ENCODE measurements around the gene UNC93B1. TPM values are rescaled to one million over a fixed set of nuclear protein-coding genes. Genes with fewer than 3 reads are reported as not detected.

Gene UNC93B1, protein sequence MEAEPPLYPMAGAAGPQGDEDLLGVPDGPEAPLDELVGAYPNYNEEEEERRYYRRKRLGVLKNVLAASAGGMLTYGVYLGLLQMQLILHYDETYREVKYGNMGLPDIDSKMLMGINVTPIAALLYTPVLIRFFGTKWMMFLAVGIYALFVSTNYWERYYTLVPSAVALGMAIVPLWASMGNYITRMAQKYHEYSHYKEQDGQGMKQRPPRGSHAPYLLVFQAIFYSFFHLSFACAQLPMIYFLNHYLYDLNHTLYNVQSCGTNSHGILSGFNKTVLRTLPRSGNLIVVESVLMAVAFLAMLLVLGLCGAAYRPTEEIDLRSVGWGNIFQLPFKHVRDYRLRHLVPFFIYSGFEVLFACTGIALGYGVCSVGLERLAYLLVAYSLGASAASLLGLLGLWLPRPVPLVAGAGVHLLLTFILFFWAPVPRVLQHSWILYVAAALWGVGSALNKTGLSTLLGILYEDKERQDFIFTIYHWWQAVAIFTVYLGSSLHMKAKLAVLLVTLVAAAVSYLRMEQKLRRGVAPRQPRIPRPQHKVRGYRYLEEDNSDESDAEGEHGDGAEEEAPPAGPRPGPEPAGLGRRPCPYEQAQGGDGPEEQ
- polyA plus RNA-seq (ENCODE audit: insufficient read length) = 9.0 TPM
- long read RNA-seq, donor 1, partial matches to known transcripts = 0 of 3 reads
- long read RNA-seq, donor 1, other reads (novel, unspliced or antisense) = 0 of 3 reads
- long read RNA-seq, donor 2, transcript UNC93B1-201 (11 exons, 2,316 nt) = major isoform, 5 of 6 reads
- long read RNA-seq, donor 2, partial matches to known transcripts = 0 of 6 reads
- long read RNA-seq, donor 2, other reads (novel, unspliced or antisense) = 0 of 6 reads
- long read RNA-seq, donor 3, partial matches to known transcripts = 0 of 1 reads
- long read RNA-seq, donor 3, other reads (novel, unspliced or antisense) = 0 of 1 reads
- long read RNA-seq, donor 4 = 0 reads
- long read RNA-seq, donor 5, transcript UNC93B1-201 (11 exons, 2,316 nt) = major isoform, 9 of 9 reads
- long read RNA-seq, donor 5, partial matches to known transcripts = 0 of 9 reads
- long read RNA-seq, donor 5, other reads (novel, unspliced or antisense) = 0 of 9 reads
- long read RNA-seq, donor 6, partial matches to known transcripts = 0 of 4 reads
- long read RNA-seq, donor 6, other reads (novel, unspliced or antisense) = 0 of 4 reads
- long read RNA-seq, donor 7, transcript UNC93B1-201 (11 exons, 2,316 nt) = major isoform, 7 of 7 reads
- long read RNA-seq, donor 7, partial matches to known transcripts = 0 of 7 reads
- long read RNA-seq, donor 7, other reads (novel, unspliced or antisense) = 0 of 7 reads
- long read RNA-seq, donor 8, transcript UNC93B1-201 (11 exons, 2,316 nt) = major isoform, 6 of 6 reads
- long read RNA-seq, donor 8, partial matches to known transcripts = 0 of 6 reads
- long read RNA-seq, donor 8, other reads (novel, unspliced or antisense) = 0 of 6 reads

DNA sequence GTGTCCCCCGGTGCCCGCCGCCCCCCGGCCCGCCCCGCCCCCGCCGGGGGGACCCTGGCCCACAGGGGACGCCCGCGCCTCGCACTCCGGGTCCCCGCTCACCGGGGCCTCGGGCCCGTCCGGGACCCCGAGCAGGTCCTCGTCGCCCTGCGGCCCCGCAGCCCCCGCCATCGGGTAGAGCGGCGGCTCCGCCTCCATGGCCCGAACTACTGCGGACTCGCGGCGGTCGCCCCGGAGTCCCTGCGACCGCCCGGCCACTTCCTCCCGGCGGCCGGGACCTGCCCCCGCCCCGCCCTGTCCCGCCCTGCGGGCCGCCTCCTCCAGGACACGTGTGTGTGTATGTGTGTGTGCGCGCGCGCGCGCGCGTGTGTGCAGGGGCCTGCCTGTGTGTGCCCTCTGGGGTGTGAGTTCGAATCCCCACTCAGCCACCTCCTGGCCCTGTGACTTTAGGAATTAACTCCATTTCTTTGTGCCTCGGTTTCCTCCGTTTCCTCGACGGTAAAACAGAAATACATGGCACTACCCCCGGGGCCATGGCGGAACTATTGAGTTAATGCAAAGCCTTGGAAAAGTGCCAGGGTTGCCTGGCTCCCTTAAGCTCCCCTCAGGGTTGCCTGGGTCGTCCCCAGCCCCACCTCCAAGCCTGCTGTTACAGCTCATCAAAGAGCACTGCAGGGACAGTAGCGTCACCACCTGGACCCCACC is at the start of gene UNC93B1:
Gene UNC93B1 (minus strand): TSS at position 252 of the 705 bp plus-strand sequence. CDS start 54 bp downstream, at position 198.
- peak; percentile 68 for DNase-seq

DNA sequence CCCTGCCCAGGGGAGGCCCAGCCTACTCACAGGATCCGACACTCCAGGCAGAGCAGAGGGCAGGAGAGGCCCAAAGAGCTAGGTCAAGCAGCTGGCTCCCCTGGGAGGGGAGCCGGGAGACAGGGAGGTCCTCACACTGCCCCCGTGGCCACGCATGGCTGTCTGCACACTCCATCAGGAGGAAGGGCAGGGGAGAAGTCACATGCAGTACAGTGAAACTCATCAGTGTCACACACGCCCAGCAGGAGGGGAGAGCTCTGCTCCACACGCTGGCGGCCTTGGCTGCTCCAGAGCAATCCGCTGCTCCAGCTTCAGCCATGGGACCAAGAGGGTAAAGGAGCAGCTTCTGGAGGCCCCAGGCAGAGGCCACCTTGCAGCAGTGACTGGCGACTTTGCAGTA is 49.2 kb upstream of the UNC93B1 start:
- DNase-seq = no peak

DNA sequence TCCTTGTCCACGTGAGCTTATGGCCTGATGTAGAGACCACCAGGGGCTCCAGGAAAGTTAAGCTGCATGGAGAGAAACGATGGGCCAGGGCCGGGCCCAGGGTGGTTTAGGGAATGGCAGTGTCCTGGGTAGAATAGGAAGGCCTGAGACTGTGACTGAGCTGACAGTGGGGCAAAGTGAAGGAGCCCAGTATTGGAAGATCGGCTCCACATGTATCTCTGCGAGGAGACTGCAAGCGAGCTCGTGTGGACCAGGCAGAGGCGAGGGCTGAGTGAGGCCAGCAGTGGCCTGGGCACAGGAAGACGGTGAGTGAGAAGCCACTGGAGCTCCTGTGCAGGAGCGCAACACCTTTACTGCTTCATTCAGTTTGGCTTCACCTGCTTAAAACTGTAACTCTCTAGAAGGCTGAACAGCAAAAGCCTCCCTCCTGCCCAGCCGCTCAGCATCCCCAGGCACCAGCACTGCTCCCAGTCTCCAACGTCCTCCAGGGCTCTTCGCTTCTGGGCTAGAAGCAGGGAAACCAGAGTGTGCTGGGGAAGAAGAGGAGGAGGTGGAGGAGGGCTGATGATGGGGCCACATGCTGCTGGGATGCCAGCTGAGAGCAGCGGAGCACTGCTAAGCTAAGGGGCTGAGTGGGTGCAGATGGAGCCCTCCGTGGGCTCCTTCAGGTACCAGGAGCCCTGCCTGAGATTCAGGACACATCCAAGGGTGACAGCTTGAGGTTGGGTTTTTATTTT is 48.4 kb upstream of the UNC93B1 start:
- no peak for DNase-seq

DNA sequence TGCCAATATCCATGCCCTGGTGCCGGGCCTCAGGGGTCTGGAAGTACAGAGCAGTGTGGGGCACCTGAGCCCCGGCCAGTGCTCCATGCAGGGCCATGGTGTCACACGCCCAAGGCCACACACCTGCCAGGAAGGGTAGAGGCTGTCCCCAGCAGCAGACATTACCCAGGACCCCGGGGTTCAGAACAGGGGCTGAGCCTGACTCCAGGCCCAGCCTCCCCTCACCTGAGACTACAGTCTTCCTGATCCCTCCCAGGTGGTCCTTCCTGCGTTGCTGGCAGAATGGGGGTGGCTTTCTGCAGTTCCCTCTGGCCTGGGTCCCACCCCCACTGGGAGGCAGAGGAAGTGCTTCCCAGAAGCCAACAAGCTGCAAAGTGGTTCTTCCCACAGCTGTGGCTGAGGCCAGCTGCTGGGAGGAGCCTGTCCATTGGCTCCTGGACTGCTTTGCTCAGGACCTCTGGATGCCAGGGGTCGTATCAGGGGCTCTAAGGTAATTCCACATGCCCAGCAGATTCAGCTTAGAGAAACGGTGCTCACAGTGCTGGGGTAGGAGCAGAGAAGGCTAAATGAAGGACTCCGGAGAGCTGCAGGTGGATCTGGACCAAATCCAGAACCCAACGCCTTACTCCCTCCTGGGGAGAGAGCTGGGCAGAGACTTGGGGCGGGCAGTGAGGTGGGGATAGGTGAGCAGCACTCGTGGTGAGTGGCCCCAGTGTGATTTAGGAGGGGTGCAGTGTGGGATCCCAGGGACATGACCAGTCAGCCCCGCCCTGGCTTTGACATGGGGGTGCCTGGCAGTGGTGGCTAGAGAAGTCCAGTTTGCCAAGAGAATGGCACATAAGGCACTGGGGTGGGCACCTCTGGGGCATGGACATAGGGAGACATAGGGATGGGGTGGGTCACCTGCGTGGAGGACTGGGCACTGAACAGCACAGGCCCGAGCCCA is 47.6 kb upstream of the UNC93B1 start:
- no peak for DNase-seq

DNA sequence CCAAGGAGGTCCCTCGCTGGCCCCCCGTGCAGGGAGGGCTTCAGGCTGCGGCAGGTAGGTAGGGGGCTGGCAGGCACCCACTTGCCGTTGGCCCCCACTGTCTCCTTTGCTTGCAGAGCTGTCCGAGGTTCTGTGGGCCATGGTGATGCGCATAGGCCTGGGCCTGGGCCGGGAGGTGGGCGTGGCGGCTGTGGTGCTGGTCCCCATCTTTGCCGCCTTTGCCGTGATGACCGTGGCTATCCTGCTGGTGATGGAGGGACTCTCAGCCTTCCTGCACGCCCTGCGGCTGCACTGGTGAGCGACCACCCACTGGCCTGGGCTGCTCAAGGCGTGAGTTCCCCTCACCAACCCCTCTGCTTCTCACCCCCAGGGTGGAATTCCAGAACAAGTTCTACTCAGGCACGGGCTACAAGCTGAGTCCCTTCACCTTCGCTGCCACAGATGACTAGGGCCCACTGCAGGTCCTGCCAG is 46.5 kb upstream of the UNC93B1 start:
- DNase-seq = no peak

DNA sequence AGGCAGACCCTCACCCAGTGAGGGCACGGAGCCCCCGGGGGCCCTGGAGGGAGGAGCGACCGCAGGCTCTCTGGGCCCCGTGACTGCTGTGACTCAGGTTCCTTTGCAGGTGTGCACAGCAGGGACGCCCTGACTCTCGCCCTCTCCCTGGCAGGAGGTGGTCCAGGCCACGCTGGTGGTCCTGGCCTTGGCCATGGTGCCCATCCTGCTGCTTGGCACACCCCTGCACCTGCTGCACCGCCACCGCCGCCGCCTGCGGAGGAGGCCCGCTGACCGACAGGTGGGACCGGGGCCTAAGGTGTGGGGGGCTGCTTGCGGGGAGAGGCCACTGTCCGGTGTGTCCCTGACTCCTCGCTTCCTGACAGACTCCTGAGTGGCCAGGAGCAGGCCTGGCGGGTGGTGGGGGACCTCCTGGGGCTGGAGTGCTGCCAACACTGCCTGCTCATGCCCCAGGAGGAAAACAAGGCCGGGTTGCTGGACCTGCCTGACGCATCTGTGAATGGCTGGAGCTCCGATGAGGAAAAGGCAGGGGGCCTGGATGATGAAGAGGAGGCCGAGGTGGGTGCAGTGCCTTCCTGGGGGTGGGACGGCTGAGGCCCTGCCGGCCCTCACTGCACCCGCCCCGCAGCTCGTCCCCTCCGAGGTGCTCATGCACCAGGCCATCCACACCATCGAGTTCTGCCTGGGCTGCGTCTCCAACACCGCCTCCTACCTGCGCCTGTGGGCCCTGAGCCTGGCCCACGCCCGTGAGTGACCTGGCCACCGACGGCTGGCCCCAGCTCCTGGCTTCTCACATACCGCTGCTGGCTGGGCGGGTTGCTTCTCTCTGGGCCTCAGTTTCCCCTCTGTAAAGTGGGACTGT is 45.8 kb upstream of the UNC93B1 start:
- no peak for DNase-seq

DNA sequence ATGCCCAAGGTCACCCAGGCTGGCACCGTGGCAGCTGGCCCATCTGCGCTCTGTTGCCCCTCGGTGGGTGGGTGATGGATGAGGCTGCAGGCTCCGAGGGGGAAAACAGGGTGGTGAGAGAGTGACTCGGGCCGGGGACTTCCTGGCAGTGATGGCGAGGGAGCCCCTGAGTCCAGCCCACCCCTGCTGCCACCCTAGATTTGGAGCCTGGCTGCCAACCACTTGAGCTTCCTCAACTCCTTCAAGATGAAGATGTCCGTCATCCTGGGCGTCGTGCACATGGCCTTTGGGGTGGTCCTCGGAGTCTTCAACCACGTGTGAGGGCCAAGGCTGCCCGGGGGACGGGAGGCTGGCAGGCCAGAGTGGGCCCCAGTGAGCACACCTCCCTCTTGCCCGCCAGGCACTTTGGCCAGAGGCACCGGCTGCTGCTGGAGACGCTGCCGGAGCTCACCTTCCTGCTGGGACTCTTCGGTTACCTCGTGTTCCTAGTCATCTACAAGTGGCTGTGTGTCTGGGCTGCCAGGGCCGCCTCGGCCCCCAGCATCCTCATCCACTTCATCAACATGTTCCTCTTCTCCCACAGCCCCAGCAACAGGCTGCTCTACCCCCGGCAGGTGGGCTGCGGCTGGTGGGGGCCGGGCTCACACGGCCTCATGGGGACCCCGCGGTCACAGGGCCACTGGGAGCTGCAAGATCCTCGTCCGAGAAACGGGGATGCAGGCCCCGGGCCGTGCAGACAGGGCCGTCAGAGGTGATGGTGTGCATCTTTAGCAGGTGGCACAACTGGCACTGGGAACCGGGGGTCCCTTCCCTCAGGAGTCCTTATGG is 45.0 kb upstream of the UNC93B1 start:
- no peak for DNase-seq

DNA sequence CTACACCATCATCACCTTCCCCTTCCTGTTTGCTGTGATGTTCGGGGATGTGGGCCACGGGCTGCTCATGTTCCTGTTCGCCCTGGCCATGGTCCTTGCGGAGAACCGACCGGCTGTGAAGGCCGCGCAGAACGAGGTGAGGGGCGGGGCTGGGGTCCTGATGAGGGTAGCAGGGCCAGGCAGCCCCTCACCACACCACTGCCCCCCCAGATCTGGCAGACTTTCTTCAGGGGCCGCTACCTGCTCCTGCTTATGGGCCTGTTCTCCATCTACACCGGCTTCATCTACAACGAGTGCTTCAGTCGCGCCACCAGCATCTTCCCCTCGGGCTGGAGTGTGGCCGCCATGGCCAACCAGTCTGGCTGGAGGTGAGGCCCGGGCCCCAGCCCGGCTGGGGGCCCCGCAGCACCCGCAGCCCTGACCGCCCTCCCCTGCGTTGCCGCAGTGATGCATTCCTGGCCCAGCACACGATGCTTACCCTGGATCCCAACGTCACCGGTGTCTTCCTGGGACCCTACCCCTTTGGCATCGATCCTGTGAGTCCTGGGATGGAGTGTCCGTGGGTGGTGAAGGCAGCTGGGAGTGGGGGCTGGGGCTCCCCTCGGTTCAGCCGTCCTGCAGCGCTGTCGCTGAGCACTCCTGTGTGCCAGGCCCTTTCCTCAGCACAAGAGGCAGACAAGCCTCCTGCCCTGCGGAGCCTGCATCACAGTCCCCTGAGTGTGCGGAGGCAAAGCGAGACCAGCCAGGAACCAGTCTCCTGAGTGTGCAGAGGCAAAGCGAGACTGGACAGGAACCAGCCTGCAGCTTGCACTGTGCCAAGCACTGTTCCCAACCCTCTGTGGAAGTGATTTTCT is 43.8 kb upstream of the UNC93B1 start:
- no peak for DNase-seq

DNA sequence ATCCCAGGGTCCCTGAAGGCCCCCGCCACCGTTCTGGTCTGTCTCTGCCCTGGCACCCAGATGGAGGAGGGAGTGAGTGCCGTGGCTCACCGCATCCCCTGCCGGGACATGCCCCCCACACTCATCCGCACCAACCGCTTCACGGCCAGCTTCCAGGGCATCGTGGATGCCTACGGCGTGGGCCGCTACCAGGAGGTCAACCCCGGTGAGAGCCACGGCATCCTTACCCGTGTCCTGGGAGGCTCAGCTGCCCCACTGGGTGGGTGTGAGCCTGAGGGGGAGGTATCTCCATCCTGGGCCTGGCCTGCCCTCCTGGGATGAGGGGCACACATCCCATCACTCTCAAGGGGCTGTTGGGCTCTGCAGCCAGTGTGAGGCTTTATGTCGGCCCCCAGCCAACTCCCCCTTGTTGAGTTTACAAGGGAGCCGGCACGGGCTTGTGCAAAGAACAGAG is 41.0 kb upstream of the UNC93B1 start:
- DNase-seq = no peak

DNA sequence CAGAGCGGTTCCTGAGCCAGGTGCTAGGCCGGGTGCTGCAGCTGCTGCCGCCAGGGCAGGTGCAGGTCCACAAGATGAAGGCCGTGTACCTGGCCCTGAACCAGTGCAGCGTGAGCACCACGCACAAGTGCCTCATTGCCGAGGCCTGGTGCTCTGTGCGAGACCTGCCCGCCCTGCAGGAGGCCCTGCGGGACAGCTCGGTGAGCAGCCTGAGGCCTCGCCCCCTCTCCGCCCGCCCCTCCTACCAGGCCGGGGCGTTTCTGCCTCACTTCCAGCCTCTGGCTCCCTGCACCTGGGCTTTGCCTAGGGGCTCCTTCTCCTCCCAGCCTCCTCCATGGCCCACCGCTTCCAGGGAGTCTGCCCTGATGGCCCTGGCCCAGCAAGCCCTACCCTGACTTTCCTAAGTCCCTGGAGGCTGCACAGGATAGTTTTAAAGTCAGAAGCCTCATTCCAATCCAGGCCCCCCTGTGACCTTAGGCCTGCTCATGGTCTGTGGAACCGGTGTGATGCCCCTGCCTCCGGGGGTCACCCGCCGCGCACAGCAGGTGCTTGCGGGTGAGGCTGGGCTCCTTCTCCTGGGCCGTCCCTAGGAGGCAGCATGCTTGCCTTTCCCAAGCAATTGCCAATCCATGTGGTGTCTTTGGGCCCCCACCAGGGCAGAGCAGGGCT is 40.4 kb upstream of the UNC93B1 start:
- no peak for DNase-seq

DNA sequence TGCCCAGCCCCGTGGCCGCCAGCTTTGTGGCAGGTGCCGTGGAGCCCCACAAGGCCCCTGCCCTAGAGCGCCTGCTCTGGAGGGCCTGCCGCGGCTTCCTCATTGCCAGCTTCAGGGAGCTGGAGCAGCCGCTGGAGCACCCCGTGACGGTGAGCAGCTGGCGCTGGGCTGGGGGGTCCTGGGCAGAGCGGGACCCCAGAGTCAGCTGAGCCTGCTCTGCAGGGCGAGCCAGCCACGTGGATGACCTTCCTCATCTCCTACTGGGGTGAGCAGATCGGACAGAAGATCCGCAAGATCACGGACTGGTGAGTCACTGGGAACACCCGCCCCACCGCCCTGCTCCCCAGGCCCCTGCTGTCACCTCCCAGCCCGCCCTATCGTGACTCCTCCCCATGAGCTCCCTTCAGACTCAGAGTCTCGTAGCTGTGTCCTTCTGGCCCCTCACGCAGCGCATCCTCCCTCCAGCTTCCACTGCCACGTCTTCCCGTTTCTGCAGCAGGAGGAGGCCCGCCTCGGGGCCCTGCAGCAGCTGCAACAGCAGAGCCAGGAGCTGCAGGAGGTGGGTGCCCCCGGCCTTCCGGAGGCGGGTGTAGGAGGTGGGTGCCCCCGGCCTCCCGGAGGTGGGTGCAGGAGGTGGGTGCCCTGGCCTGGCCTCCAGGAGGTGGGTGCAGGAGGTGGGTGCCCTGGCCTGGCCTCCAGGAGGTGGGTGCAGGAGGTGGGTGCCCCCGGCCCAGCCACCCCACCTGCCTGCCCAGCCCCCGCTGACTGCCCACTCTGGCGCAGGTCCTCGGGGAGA is 39.6 kb upstream of the UNC93B1 start:
- no peak for DNase-seq

DNA sequence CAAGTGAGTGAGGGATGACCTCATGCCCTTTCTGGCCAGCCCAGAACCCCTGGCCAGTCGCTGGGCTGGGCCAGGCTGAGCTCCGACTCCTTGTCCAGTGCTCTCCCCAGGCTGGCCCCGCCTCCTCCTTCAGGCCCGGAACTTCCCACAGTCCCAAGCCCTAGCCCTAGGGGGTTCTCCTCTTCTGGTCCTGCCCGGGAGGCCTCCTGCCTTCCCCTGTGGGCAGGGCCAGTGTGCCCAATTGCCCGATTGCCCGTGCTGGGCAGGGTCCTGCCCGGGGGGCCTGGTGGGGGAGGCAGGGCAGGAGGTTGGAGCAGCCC is 39.1 kb upstream of the UNC93B1 start:
- no peak for DNase-seq

DNA sequence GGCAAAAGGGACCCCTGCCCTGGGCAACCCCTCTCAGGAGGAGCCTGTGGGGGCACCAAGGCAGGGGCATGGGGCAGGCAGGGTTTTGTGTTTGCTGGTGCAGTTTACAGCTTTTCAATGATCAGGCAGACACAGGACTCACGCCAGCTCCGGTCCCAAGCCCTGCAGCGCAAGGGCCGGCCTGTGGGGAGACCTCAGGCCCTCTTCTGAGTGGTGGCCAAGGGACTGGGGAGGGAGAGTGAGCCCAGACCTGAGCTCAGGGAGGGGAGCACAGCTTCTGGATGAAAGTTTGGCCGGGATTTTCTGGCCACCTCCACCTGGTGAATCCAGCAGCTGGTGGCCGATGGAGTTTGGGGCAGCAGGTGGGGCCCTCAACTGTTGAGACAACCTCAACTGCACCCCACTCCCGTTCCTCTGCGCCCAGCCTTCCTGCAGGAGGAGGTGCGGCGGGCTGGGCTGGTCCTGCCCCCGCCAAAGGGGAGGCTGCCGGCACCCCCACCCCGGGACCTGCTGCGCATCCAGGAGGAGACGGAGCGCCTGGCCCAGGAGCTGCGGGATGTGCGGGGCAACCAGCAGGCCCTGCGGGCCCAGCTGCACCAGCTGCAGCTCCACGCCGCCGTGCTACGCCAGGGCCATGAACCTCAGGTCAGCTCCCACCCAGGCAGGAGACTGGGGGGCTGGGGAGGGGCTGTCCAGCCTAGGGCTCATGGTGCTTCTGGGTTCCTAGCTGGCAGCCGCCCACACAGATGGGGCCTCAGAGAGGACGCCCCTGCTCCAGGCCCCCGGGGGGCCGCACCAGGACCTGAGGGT is 38.5 kb upstream of the UNC93B1 start:
- DNase-seq = no peak

DNA sequence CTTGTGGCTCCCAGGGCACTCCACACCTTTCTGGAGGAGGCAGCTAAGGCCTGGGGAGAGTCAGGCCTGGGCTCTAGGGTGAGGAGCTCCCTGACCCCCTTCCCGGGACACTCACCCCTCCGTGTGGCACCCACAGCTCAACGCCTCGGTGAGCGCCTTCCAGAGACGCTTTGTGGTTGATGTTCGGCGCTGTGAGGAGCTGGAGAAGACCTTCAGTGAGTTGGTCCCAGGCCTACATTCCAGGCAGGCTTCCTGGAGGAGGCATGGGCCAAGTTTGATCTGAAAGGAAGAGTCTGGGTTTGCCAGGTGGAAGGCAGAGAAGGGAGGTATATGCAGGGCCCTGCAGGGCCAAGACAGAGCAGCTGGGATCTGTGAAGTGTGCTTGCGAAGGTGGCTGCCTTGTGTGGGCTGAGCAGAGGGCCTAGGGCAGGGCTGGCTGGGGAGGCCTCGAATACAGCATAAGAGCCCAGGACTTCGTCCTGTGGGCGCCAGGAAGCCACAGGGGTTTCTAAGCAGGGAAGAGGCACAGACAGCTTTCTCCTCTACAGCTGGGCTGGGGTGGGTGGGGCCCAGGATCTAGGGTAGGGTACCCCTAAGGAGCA is 37.8 kb upstream of the UNC93B1 start:
- DNase-seq = no peak

Data from left kidney (tissue), 8 donors.